Ovary (tissue), 9 donors: ENCODE measurements around the gene CALD1. TPM values are rescaled to one million over a fixed set of nuclear protein-coding genes. Genes with fewer than 3 reads are reported as not detected.

ENCODE experiments used
- DNase-seq, 5 donors: peaks; one replicate each; pipeline ENCODE4 v3.0.0-alpha.2; 2019 to 2020
- H3K27ac ChIP-seq, 2 donors: fragments of 200-600 bp; one replicate each; pipeline versions ENCODE4 v1.5.1 to v1.8.0; 2019 to 2022
- H3K27me3 ChIP-seq: fragments of 200-600 bp; one replicate; pipeline ENCODE4 v1.8.0; 2022
- H3K36me3 ChIP-seq: fragments of 200-600 bp; sonication (generic); one replicate; pipeline ENCODE4 v1.5.1; 2019
- H3K4me1 ChIP-seq: one replicate; pipeline ENCODE4 v1.8.1; 2013; ENCODE audit warnings: mild to moderate bottlenecking, moderate library complexity; ENCODE audit not compliant: insufficient read depth
- H3K4me3 ChIP-seq: fragments of 200-600 bp; sonication (generic); one replicate; pipeline ENCODE4 v1.5.1; 2017
- H3K9me3 ChIP-seq, 2 donors: fragments of 200-600 bp in 1 of 2; sonication (generic) in 1 of 2; one replicate each; pipeline versions ENCODE4 v1.5.1 to v1.8.1; 2013 to 2019; ENCODE audit warnings: mild to moderate bottlenecking in 1 of 2, moderate library complexity in 1 of 2
- EP300 ChIP-seq: sonication (generic); formaldehyde crosslinking; IDR thresholded peaks from one replicate; pipeline ENCODE4 v1.6.1; 2017; ENCODE audit warnings: antibody characterized with exemption
- POLR2A ChIP-seq: fragments of 450-650 bp; IDR thresholded peaks from one replicate; pipeline ENCODE4 v1.6.1; 2017; ENCODE audit warnings: antibody characterized with exemption, mild to moderate bottlenecking, moderate library complexity
- WGBS, 3 donors: extraction: QIAGEN DNeasy Blood & Tissue Kit in 1 of 3; methylation state at CpG; one replicate each; pipeline versions ENCODE4 v1.1.5 to v1.1.7; 2013 to 2017; 5-methylcytosine and 5-hydroxymethylcytosine counted together
- intact Hi-C, 4 donors: fragments of 100-400 bp; cut with DNase I; formaldehyde crosslinking; loops; one replicate each; pipeline versions ENCODE4 v1.11.0 to v1.15.1; 2022 to 2023
- polyA plus RNA-seq, 2 donors: library from polyadenylated mRNA; stranded (reverse); fragments of 200-250 nt in 1 of 2; fragments of 350-450 nt in 1 of 2; fragmentation: Illumina TruSeq in 1 of 2; extraction: RNeasy Lipid Tissue Mini Kit (QIAGEN cat#74804) in 1 of 2; gene quantifications; one replicate each; pipeline ENCODE4 v1.2.3, GENCODE V29; 2013 to 2014
- total RNA-seq, 7 donors: library from RNA; depleted of rRNA in 2 of 7; stranded (reverse); fragments of >200 nt in 2 of 7; fragmentation: NEBNext Ultra II Directional in 3 of 7; extraction: Animal tissue kit (Norgen Biotek cat#: 25700) in 3 of 7; gene quantifications; one replicate each; pipeline versions ENCODE4 v1.1.0 to v1.2.4, GENCODE V29; 2016 to 2023
- TF ChIP-seq, protein P1 (sequence below), 3 donors: fragments of 450-650 bp in 2 of 3; fragments of 200-600 bp in 1 of 3; IDR thresholded peaks; one replicate each; pipeline versions ENCODE4 v1.5.1 to v1.8.0; 2016 to 2022; ENCODE audit warnings: antibody characterized with exemption in 3 of 3, mild to moderate bottlenecking in 1 of 3
- donor health status: DM: no; HTN: no; CAD: no; lungs with moderate emphysema.
- donor health status: DM: no; HTN: no; CAD: no.
- donor health status: Bipolar disorder and iron deficiency.
- donor health status: DM: yes; HTN: yes; CAD: no.
- donor health status: DM: no; HTN: no; CAD: no.
- donor health status: DM: yes; HTN: yes; CAD: no.

Gene CALD1
- total and polyA plus RNA-seq, 9 donors: 306 to 697 (median 463) TPM

DNA sequence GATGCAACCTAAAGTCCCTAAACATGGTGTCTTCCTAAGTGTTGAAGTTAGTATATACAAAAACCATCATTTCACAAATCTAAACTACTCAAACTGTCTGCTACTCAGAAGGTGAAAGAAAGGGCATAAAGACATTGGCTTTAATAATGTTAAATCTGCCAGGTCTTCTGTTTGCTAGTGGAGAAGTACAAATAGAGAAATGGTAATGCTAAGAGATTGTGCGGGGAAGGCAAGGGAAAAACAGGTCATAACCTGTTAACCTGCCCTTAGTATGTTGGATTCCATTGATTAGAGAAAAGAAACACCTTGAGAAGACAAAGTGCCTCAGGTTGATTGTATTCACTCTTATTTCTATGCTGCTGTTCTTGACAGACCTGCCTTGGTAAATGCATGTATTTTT is 80.3 kb downstream of the CALD1 start:
- Histone ChIP-seq H3K27me3 (no peaks in the 10 kb centered on the region), H3K27ac (no peak overlapping the region), H3K4me3 (no peak overlapping the region), H3K36me3 (no peaks in the 10 kb centered on the region), H3K4me1 (peaks cover 29% of the 10 kb centered on the region), H3K9me3 (no peaks in the 10 kb centered on the region)
- intact Hi-C loops: no loop called here
- TF ChIP-seq EP300: no peak
- TF ChIP-seq, protein P1, sequence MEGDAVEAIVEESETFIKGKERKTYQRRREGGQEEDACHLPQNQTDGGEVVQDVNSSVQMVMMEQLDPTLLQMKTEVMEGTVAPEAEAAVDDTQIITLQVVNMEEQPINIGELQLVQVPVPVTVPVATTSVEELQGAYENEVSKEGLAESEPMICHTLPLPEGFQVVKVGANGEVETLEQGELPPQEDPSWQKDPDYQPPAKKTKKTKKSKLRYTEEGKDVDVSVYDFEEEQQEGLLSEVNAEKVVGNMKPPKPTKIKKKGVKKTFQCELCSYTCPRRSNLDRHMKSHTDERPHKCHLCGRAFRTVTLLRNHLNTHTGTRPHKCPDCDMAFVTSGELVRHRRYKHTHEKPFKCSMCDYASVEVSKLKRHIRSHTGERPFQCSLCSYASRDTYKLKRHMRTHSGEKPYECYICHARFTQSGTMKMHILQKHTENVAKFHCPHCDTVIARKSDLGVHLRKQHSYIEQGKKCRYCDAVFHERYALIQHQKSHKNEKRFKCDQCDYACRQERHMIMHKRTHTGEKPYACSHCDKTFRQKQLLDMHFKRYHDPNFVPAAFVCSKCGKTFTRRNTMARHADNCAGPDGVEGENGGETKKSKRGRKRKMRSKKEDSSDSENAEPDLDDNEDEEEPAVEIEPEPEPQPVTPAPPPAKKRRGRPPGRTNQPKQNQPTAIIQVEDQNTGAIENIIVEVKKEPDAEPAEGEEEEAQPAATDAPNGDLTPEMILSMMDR (IDR thresholded peaks at IDR 0.05): no peak
- no peak for TF ChIP-seq POLR2A
- DNase-seq: no peak
- whole genome bisulfite sequencing, 3 donors: 90 to 97% (median 91%) methylated on average over 1 of the region's 1 CpG

- Histone ChIP-seq H3K4me1 (peaks cover 23% of the 10 kb centered on the region), H3K27ac (peak overlapping the region; percentile 3 to 68), H3K4me3 (peak overlapping the region; percentile 2), H3K36me3 (no peaks in the 10 kb centered on the region), H3K27me3 (no peaks in the 10 kb centered on the region), H3K9me3 (no peaks in the 10 kb centered on the region)
- DNase-seq: no peak
- TF ChIP-seq POLR2A: no peak
- TF ChIP-seq, protein P1 (IDR thresholded peaks at IDR 0.05): no peak
- no peak for TF ChIP-seq EP300
- WGBS, 3 donors: 13 to 14% (median 14%) methylated on average over 9 of the region's 9 CpGs
- intact Hi-C loops: no loop called here
Observed at GRCh38 chr7:134865001-134865845, 85.8 kb downstream of the CALD1 start.

DNA sequence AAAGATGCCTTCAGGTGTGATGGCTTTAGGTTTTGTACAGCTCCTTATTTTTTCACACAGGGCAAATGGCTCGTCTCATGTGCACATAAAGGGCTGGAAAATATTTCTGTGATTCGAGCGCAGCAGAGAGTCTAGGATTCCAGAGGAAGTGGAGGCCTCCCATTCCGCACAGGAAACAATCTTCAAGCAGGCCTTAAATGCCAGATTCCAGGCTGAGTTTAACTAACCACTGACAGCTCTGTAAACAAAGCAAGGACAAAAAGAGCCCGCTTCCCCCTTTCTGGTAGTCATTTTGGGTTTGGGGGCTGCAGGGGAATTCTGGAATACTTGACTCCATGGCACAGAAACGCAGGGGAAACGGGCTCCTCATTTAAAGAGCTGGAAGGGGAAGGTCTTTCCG is 87.2 kb downstream of the CALD1 start:
- H3K4me1 ChIP-seq: peaks cover 18% of the 10 kb centered on the region
- no peaks in the 10 kb centered on the region for H3K36me3 ChIP-seq
- H3K9me3 ChIP-seq: no peaks in the 10 kb centered on the region
- intact Hi-C loops: no loop called here
- H3K27me3 ChIP-seq: no peaks in the 10 kb centered on the region
- TF ChIP-seq, protein P1 (IDR thresholded peaks at IDR 0.05): no peak
- TF ChIP-seq POLR2A: no peak
- TF ChIP-seq EP300: no peak
- 5 to 12% (median 8%) methylated on average over 8 of the region's 8 CpGs for whole genome bisulfite sequencing, 3 donors
- peak overlapping the region; percentile 36 to 68 for H3K27ac ChIP-seq
- no peak for DNase-seq
- H3K4me3 ChIP-seq: no peak overlapping the region

GRCh38 chr7:134870156-134870555 is 90.7 kb downstream of the CALD1 start:
- TF ChIP-seq, protein P1 (IDR thresholded peaks at IDR 0.05): no peak
- TF ChIP-seq POLR2A (no peak), EP300 (no peak)
- Histone ChIP-seq H3K36me3 (no peaks in the 10 kb centered on the region), H3K4me1 (peaks cover 15% of the 10 kb centered on the region), H3K27me3 (no peaks in the 10 kb centered on the region), H3K27ac (no peak overlapping the region), H3K4me3 (no peak overlapping the region), H3K9me3 (no peaks in the 10 kb centered on the region)
- DNase-seq: no peak
- intact Hi-C loops: no loop called here
- 40 to 67% (median 50%) methylated on average over 5 of the region's 5 CpGs for WGBS, 3 donors
